ENCODE measurements around the gene CFHR4. TPM values are rescaled to one million over a fixed set of nuclear protein-coding genes. Genes with fewer than 3 reads are reported as not detected.

CFHR4 gene
- total RNA-seq, 2 experiments from 2014 or later: not detected

- no peak overlapping the region for H3K4me3 Mint-ChIP-seq
- no peaks in the 10 kb centered on the region for H3K36me3 Mint-ChIP-seq (ENCODE audit: low read depth)
- no peak overlapping the region for H3K27ac ChIP-seq (ENCODE audit: low read depth in 1 of 2, low read length in 2 of 2)
- H3K27me3 Mint-ChIP-seq: peaks cover 11% of the 10 kb centered on the region
- H3K9me3 Mint-ChIP-seq: no peaks in the 10 kb centered on the region
- no peaks in the 10 kb centered on the region for H3K4me1 Mint-ChIP-seq (ENCODE audit: low read depth)
- POLR2A ChIA-PET: no interaction called here
- no peaks in the 10 kb centered on the region for H3K27me3 ChIP-seq (ENCODE audit: control insufficient read depth in 1 of 2, insufficient read depth in 2 of 2, low read length in 2 of 2)
- CTCF ChIA-PET: no interaction called here
- H3K27ac Mint-ChIP-seq: no peak overlapping the region
- H3K36me3 ChIP-seq (ENCODE audit: insufficient read depth, low read length): no peaks in the 10 kb centered on the region
- no peaks in the 10 kb centered on the region for H3K9me3 ChIP-seq (ENCODE audit: control insufficient read depth in 1 of 2, insufficient read depth in 1 of 2, low read length in 2 of 2)
- DNase-seq (no peak), ATAC-seq (ENCODE audit: poor library complexity) (no peak)
- H3K4me3 ChIP-seq (ENCODE audit: low read length): no peak overlapping the region
- no peaks in the 10 kb centered on the region for H3K4me1 ChIP-seq (ENCODE audit: insufficient read depth, low read length)
- intact Hi-C loops (cut with DNase I, micrococcal nuclease): no loop called here
- TF ChIP-seq CTCF (IDR thresholded peaks at IDR 0.05): no peak
Observed at GRCh38 chr1:196861429-196861828, 26.4 kb upstream of the CFHR4 start.

GRCh38 chr1:196866974-196867373, 20.9 kb upstream of the CFHR4 start:
- no peak for TF ChIP-seq CTCF (IDR thresholded peaks at IDR 0.05)
- Histone ChIP-seq H3K4me1 (ENCODE audit: insufficient read depth, low read length) (no peaks in the 10 kb centered on the region), H3K36me3 (ENCODE audit: insufficient read depth, low read length) (no peaks in the 10 kb centered on the region), H3K4me3 (ENCODE audit: low read length) (no peak overlapping the region), H3K9me3 (ENCODE audit: control insufficient read depth in 1 of 2, insufficient read depth in 1 of 2, low read length in 2 of 2) (peaks cover 0 to 8% of the 10 kb centered on the region in 2 experiments), H3K27me3 (ENCODE audit: control insufficient read depth in 1 of 2, insufficient read depth in 2 of 2, low read length in 2 of 2) (no peaks in the 10 kb centered on the region), H3K27ac (ENCODE audit: low read depth in 1 of 2, low read length in 2 of 2) (no peak overlapping the region)
- Mint-ChIP-seq H3K36me3 (ENCODE audit: low read depth) (no peaks in the 10 kb centered on the region), H3K9me3 (no peaks in the 10 kb centered on the region), H3K4me3 (no peak overlapping the region), H3K27me3 (peaks cover 11% of the 10 kb centered on the region), H3K27ac (no peak overlapping the region), H3K4me1 (ENCODE audit: low read depth) (no peaks in the 10 kb centered on the region)
- no peak for DNase-seq
- CTCF ChIA-PET: no interaction called here
- POLR2A ChIA-PET: no interaction called here
- ATAC-seq (ENCODE audit: poor library complexity): no peak
- intact Hi-C loops (cut with DNase I, micrococcal nuclease): no loop called here

- intact Hi-C loops (cut with DNase I, micrococcal nuclease): no loop called here
- DNase-seq (no peak), ATAC-seq (ENCODE audit: poor library complexity) (no peak)
- no peak overlapping the region for H3K4me3 Mint-ChIP-seq
- H3K9me3 ChIP-seq (ENCODE audit: control insufficient read depth in 1 of 2, insufficient read depth in 1 of 2, low read length in 2 of 2): peaks cover 0 to 4% of the 10 kb centered on the region in 2 experiments
- no peaks in the 10 kb centered on the region for H3K4me1 Mint-ChIP-seq (ENCODE audit: low read depth)
- H3K27ac ChIP-seq (ENCODE audit: low read depth in 1 of 2, low read length in 2 of 2): no peak overlapping the region
- ChIA-PET CTCF (no interaction called here), POLR2A (no interaction called here)
- no peaks in the 10 kb centered on the region for H3K36me3 ChIP-seq (ENCODE audit: insufficient read depth, low read length)
- H3K27ac Mint-ChIP-seq: no peak overlapping the region
- no peak for TF ChIP-seq CTCF (IDR thresholded peaks at IDR 0.05)
- no peaks in the 10 kb centered on the region for H3K9me3 Mint-ChIP-seq
- H3K4me3 ChIP-seq (ENCODE audit: low read length): no peak overlapping the region
- no peaks in the 10 kb centered on the region for H3K36me3 Mint-ChIP-seq (ENCODE audit: low read depth)
- H3K27me3 ChIP-seq (ENCODE audit: control insufficient read depth in 1 of 2, insufficient read depth in 2 of 2, low read length in 2 of 2): no peaks in the 10 kb centered on the region
- no peaks in the 10 kb centered on the region for H3K27me3 Mint-ChIP-seq
- no peaks in the 10 kb centered on the region for H3K4me1 ChIP-seq (ENCODE audit: insufficient read depth, low read length)
Observed at GRCh38 chr1:196873385-196873784, 14.5 kb upstream of the CFHR4 start.

All from CD4-positive, alpha-beta T cell (primary cell).